Activated T-helper 1 cell treated with anti-CD3 and anti-CD28 coated beads, Interleukin-12 subunit alpha, Interleukin-12 subunit beta, Interleukin-2, Interleukin-4 antibody, amounts not matched to agents 30 ng/mL and 10 ng/mL and 1 ng/mL, durations not matched to agents 14 hours and 24 hours and 36 hours (primary cell): ENCODE results near the gene HUNK. TPM values are rescaled to one million over a fixed set of nuclear protein-coding genes. Genes with fewer than 3 reads are reported as not detected.

Source experiments
- DNase-seq: peaks from one replicate; pipeline ENCODE4 v3.0.0; 2021; ENCODE audit warnings: low spot score
- H3K27ac Mint-ChIP-seq: one replicate; pipeline ENCODE4 v1.8.0; 2021; ENCODE audit warnings: mild to moderate bottlenecking, mixed read lengths
- H3K27me3 Mint-ChIP-seq: one replicate; pipeline ENCODE4 v1.8.0; 2022; ENCODE audit warnings: mild to moderate bottlenecking, moderate library complexity, mixed read lengths; ENCODE audit not compliant: insufficient read depth
- H3K36me3 Mint-ChIP-seq: one replicate; pipeline ENCODE4 v1.8.0; 2021; ENCODE audit warnings: low read depth, mixed read lengths
- H3K4me1 Mint-ChIP-seq: one replicate; pipeline ENCODE4 v1.8.0; 2021; ENCODE audit warnings: low read depth, mixed read lengths
- H3K4me3 Mint-ChIP-seq: one replicate; pipeline ENCODE4 v1.8.0; 2021; ENCODE audit warnings: mild to moderate bottlenecking, moderate library complexity, mixed read lengths
- H3K9me3 Mint-ChIP-seq: one replicate; pipeline ENCODE4 v1.8.0; 2021; ENCODE audit warnings: mixed read lengths
- intact Hi-C: fragments of 100-400 bp; cut with micrococcal nuclease; formaldehyde crosslinking; loops from one replicate; pipeline ENCODE4 v1.15.1; 2024
- total RNA-seq: library from RNA; stranded (reverse); gene quantifications from 2 replicates; pipeline ENCODE4 v1.2.3, GENCODE V29; 2022

Gene HUNK
- total RNA-seq, 1 donor from 2014 or later = 0.29 TPM

- Mint-ChIP-seq H3K36me3 (peaks cover 2% of the 10 kb centered on the region), H3K27me3 (peaks cover 47% of the 10 kb centered on the region), H3K4me3 (peak overlapping the region; percentile 45), H3K9me3 (no peaks in the 10 kb centered on the region), H3K4me1 (peaks cover 6% of the 10 kb centered on the region), H3K27ac (no peak overlapping the region)
- intact Hi-C loops = no loop called here
- no peak for DNase-seq
Observed at GRCh38 chr21:31874812-31875212, 2.0 kb downstream of the HUNK start.

- intact Hi-C loops = no loop called here
- peaks cover 6% of the 10 kb centered on the region for H3K4me1 Mint-ChIP-seq
- no peak overlapping the region for H3K27ac Mint-ChIP-seq
- no peaks in the 10 kb centered on the region for H3K9me3 Mint-ChIP-seq
- H3K36me3 Mint-ChIP-seq = peaks cover 2% of the 10 kb centered on the region
- no peak overlapping the region for H3K4me3 Mint-ChIP-seq
- H3K27me3 Mint-ChIP-seq = peaks cover 46% of the 10 kb centered on the region
- no peak for DNase-seq
Observed at GRCh38 chr21:31875496-31876015, 2.7 kb downstream of the HUNK start.

- peaks cover under 1% of the 10 kb centered on the region for H3K4me1 Mint-ChIP-seq
- H3K9me3 Mint-ChIP-seq = no peaks in the 10 kb centered on the region
- peaks cover 26% of the 10 kb centered on the region for H3K27me3 Mint-ChIP-seq
- no peak for DNase-seq
- H3K36me3 Mint-ChIP-seq = peaks cover 2% of the 10 kb centered on the region
- H3K27ac Mint-ChIP-seq = no peak overlapping the region
- intact Hi-C loops = no loop called here
- H3K4me3 Mint-ChIP-seq = no peak overlapping the region
Observed at GRCh38 chr21:31877463-31877957, 4.7 kb downstream of the HUNK start.

GRCh38 chr21:31878831-31879230, 6.0 kb downstream of the HUNK start:
- Mint-ChIP-seq H3K9me3 (no peaks in the 10 kb centered on the region), H3K4me1 (no peaks in the 10 kb centered on the region), H3K27ac (no peak overlapping the region), H3K27me3 (peaks cover 27% of the 10 kb centered on the region), H3K4me3 (no peak overlapping the region), H3K36me3 (peaks cover 2% of the 10 kb centered on the region)
- intact Hi-C loops = no loop called here
- DNase-seq = no peak

GRCh38 chr21:31879241-31879650, 6.4 kb downstream of the HUNK start:
- H3K9me3 Mint-ChIP-seq = no peaks in the 10 kb centered on the region
- no peak overlapping the region for H3K4me3 Mint-ChIP-seq
- no peaks in the 10 kb centered on the region for H3K4me1 Mint-ChIP-seq
- H3K27me3 Mint-ChIP-seq = peaks cover 26% of the 10 kb centered on the region
- intact Hi-C loops = no loop called here
- H3K36me3 Mint-ChIP-seq = peaks cover 2% of the 10 kb centered on the region
- no peak for DNase-seq
- no peak overlapping the region for H3K27ac Mint-ChIP-seq

GRCh38 chr21:31879911-31880310, 7.1 kb downstream of the HUNK start:
- H3K36me3 Mint-ChIP-seq = no peaks in the 10 kb centered on the region
- intact Hi-C loops = no loop called here
- peaks cover 20% of the 10 kb centered on the region for H3K27me3 Mint-ChIP-seq
- H3K27ac Mint-ChIP-seq = no peak overlapping the region
- H3K4me1 Mint-ChIP-seq = no peaks in the 10 kb centered on the region
- no peaks in the 10 kb centered on the region for H3K9me3 Mint-ChIP-seq
- H3K4me3 Mint-ChIP-seq = no peak overlapping the region
- no peak for DNase-seq

- Mint-ChIP-seq H3K36me3 (no peaks in the 10 kb centered on the region), H3K4me3 (no peak overlapping the region), H3K4me1 (no peaks in the 10 kb centered on the region), H3K9me3 (no peaks in the 10 kb centered on the region), H3K27me3 (peaks cover 17% of the 10 kb centered on the region), H3K27ac (no peak overlapping the region)
- no peak for DNase-seq
- intact Hi-C loops = no loop called here
Observed at GRCh38 chr21:31880816-31881215, 8.0 kb downstream of the HUNK start.

- Mint-ChIP-seq H3K36me3 (no peaks in the 10 kb centered on the region), H3K4me1 (no peaks in the 10 kb centered on the region), H3K27me3 (peaks cover 13% of the 10 kb centered on the region), H3K9me3 (no peaks in the 10 kb centered on the region), H3K4me3 (no peak overlapping the region), H3K27ac (no peak overlapping the region)
- intact Hi-C loops = no loop called here
- DNase-seq = no peak
Observed at GRCh38 chr21:31882711-31883110, 9.9 kb downstream of the HUNK start.

- Mint-ChIP-seq H3K4me1 (no peaks in the 10 kb centered on the region), H3K9me3 (no peaks in the 10 kb centered on the region), H3K4me3 (no peak overlapping the region), H3K36me3 (no peaks in the 10 kb centered on the region), H3K27ac (no peak overlapping the region), H3K27me3 (peaks cover 11% of the 10 kb centered on the region)
- intact Hi-C loops = no loop called here
- no peak for DNase-seq
Observed at GRCh38 chr21:31885146-31885545, 12.3 kb downstream of the HUNK start.

GRCh38 chr21:31886915-31887314, 14.1 kb downstream of the HUNK start:
- H3K9me3 Mint-ChIP-seq = no peaks in the 10 kb centered on the region
- intact Hi-C loops = no loop called here
- H3K27me3 Mint-ChIP-seq = peaks cover 7% of the 10 kb centered on the region
- H3K4me1 Mint-ChIP-seq = no peaks in the 10 kb centered on the region
- H3K27ac Mint-ChIP-seq = no peak overlapping the region
- no peak for DNase-seq
- no peak overlapping the region for H3K4me3 Mint-ChIP-seq
- no peaks in the 10 kb centered on the region for H3K36me3 Mint-ChIP-seq

GRCh38 chr21:31887391-31887841, 14.6 kb downstream of the HUNK start:
- peaks cover 7% of the 10 kb centered on the region for H3K27me3 Mint-ChIP-seq
- no peak overlapping the region for H3K27ac Mint-ChIP-seq
- DNase-seq = no peak
- no peaks in the 10 kb centered on the region for H3K4me1 Mint-ChIP-seq
- H3K9me3 Mint-ChIP-seq = no peaks in the 10 kb centered on the region
- intact Hi-C loops = no loop called here
- H3K4me3 Mint-ChIP-seq = no peak overlapping the region
- no peaks in the 10 kb centered on the region for H3K36me3 Mint-ChIP-seq

GRCh38 chr21:31888936-31889371, 16.1 kb downstream of the HUNK start:
- Mint-ChIP-seq H3K9me3 (no peaks in the 10 kb centered on the region), H3K4me3 (no peak overlapping the region), H3K4me1 (no peaks in the 10 kb centered on the region), H3K27me3 (peaks cover 9% of the 10 kb centered on the region), H3K27ac (no peak overlapping the region), H3K36me3 (no peaks in the 10 kb centered on the region)
- intact Hi-C loops = no loop called here
- DNase-seq = no peak

- no peak for DNase-seq
- H3K9me3 Mint-ChIP-seq = no peaks in the 10 kb centered on the region
- intact Hi-C loops = no loop called here
- H3K4me3 Mint-ChIP-seq = no peak overlapping the region
- H3K4me1 Mint-ChIP-seq = no peaks in the 10 kb centered on the region
- peaks cover 9% of the 10 kb centered on the region for H3K27me3 Mint-ChIP-seq
- H3K36me3 Mint-ChIP-seq = no peaks in the 10 kb centered on the region
- H3K27ac Mint-ChIP-seq = no peak overlapping the region
Observed at GRCh38 chr21:31889460-31889859, 16.6 kb downstream of the HUNK start.

GRCh38 chr21:31892686-31893085, 19.9 kb downstream of the HUNK start:
- intact Hi-C loops = no loop called here
- Mint-ChIP-seq H3K36me3 (no peaks in the 10 kb centered on the region), H3K4me1 (no peaks in the 10 kb centered on the region), H3K27ac (no peak overlapping the region), H3K4me3 (no peak overlapping the region), H3K9me3 (no peaks in the 10 kb centered on the region), H3K27me3 (peaks cover 5% of the 10 kb centered on the region)
- DNase-seq = no peak
